Measurements from ENCODE around the gene SLC25A23.
A peak's percentile ranks its signal among the peaks of the same experiment; 100 is the strongest.
"Not testable (repeated sequence)": the region's sequence is repeated elsewhere in the genome, so short reads cannot be mapped to it uniquely, and the experiment has no call there.

Gene SLC25A23

GRCh38 chr19:6459262-6460098 lies at the start of gene SLC25A23:
SLC25A23 (minus strand) TSS chr19:6459792; CDS start chr19:6459628, 164 bp downstream.
- peak; percentile 68 to 72 for DNase-seq

GRCh38 chr19:6508028-6508771 lies 48.6 kb upstream of the SLC25A23 start:
- not testable (repeated sequence) for DNase-seq

GRCh38 chr19:6503407-6504201 lies 44.0 kb upstream of the SLC25A23 start:
- DNase-seq, result no peak

GRCh38 chr19:6501740-6502648 lies 42.4 kb upstream of the SLC25A23 start, which contains the start of gene TUBB4A:
TUBB4A (minus strand) TSS chr19:6502309; CDS start chr19:6502212, 97 bp downstream.
- DNase-seq, result peak in 1 of 2 experiments; percentile 46

GRCh38 chr19:6500837-6501739 lies 41.5 kb upstream of the SLC25A23 start:
- DNase-seq, result no peak

GRCh38 chr19:6499052-6499790 lies 39.6 kb upstream of the SLC25A23 start:
- no peak for DNase-seq

- no peak for DNase-seq
Measured at GRCh38 chr19:6498294-6499036, 38.9 kb upstream of the SLC25A23 start.

GRCh38 chr19:6495947-6496346 lies 36.4 kb upstream of the SLC25A23 start:
- DNase-seq, result no peak

DNA sequence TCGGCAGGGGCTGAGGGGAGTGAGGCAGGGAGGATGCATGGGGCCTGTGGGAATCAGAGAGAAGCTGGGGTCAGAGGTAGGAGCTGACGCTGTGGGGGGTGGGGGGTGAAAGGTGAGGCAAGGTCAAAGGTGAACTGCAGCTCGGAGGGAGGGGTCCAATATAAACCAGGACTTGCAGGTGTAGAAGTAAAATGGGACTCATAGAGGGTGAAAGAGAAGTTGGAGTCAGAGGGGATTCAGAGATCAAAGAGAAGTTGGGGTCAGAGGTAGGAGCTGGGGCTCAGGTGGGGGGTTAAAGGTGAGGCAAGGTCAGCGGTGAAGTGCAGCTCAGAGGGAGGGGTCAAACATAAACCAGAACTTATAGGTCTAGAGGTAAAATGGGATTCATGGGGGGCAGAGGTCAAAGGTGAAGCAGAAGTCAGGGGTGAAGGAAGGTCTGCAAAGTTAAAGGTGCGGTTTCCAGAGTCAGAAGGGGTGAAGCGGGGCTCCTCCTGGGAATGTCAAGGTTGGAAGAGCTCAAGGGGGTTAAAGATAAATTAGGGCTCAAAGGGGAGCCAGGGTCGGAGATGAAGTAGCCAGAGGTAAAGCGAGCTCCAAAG lies 34.9 kb upstream of the SLC25A23 start:
- no peak for DNase-seq

DNA sequence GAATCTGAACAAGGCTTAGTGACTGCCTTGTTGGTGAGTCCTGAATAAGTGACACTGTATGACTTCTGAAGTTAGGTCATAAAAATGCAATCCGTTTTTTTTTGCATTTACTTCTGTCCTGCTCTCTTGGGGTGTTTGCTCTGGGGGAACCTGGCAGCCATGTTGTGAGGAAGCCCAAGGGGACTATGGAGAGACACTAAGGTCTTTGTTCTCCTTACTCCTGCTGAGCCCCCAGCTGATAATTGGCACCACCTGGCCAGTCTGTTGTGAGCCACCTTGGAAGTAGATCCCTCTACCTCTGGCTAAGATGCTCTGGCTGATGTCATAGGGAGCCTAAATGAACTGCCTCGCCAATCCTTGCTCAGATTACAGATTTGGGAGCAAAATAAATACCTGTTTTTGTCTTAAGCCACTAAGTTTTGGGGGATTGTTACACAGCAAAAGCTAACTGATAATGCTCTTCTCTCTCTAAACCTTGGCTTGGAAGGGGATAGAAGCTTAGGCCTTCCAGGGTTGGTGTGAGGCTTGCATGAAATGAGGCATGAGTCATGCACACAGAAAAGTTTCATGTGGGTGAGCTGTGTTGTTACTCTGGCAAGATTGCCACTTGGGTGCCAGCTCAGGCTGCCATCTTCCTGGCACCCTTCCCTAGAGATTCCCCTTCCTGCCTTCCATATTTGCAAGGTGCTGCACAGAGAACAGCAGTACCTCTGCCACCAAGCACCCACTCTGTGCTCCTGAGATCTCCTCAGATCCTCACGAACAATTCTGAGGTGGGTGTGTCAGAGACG lies 32.4 kb upstream of the SLC25A23 start:
- DNase-seq, result no peak

DNA sequence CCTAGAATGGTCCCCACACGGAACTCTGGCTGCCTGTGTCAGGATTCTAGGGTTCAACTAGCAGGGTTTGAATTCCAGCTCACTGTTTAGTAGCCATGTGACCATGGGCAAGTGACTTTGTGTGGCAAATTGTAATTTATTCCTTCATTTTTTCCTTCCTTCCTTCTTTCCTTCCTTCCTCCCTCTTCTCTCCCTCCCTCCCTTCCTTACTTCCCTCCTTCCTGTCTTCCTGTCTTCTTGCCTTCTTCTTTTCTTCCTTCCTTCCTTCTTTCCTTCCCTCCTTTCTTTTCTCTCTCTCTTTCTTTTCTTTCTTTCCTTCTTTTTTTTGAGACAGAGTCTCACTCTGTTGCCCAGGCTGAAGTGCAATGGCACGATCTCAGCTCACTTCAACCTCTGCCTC lies 30.5 kb upstream of the SLC25A23 start:
- DNase-seq, result no peak

GRCh38 chr19:6489278-6490061 lies 29.9 kb upstream of the SLC25A23 start:
- no peak for DNase-seq

- DNase-seq, result no peak
Measured at GRCh38 chr19:6484831-6485230, 25.2 kb upstream of the SLC25A23 start.

- DNase-seq, result no peak
Measured at GRCh38 chr19:6484230-6484629, 24.6 kb upstream of the SLC25A23 start.

GRCh38 chr19:6483235-6483634 lies 23.6 kb upstream of the SLC25A23 start:
- no peak for DNase-seq

DNA sequence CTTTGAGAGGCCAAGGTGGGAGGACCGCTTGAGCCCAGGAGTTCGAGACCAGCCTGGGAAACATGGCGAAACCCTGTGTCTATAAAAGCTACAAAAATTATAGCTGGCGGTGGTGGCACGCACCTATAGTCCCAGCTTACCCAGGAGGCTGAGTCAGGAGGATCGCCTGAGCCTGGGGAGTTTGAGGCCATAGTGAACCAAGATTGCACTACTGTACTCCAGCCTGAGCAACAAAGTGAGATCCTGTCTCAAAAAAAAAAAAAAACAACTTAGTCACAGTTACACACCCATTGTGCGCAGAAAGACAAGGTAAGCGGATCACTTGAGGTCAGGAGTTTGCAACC lies 22.7 kb upstream of the SLC25A23 start:
- DNase-seq, result no peak
